GM19372 (cell line): ENCODE measurements around the gene ASB18.
"Not testable (repeated sequence)": the region's sequence is repeated elsewhere in the genome, so short reads cannot be mapped to it uniquely, and the experiment has no call there.

Experiments
- ATAC-seq: cut with Tn5 transposase; IDR thresholded peaks from one replicate; pipeline ENCODE4 v1.9.1; 2021; ENCODE audit warnings: mild to moderate bottlenecking, low read depth, moderate library complexity; ENCODE audit not compliant: unreplicated experiment

Gene ASB18

DNA sequence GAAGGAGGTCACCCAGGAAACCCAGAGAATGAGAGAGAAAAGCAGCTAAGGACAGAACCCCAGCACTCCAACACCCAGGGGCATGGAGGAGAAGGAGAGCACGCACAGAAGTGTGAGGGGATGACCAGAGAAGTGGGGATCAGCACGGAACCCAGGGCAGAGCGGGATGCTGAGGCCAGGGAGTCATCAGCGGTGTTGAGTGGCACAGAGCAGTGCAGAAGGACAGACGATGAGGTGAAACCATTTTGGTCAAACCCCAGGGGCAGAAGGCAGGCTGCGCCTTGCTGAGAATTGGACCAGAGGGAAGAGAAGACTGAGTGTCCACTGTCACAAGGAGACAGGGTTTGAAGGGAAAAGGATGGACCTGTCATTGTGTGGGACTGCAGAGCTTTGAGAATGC, 23.4 kb upstream of the ASB18 start:
- no peak for ATAC-seq

DNA sequence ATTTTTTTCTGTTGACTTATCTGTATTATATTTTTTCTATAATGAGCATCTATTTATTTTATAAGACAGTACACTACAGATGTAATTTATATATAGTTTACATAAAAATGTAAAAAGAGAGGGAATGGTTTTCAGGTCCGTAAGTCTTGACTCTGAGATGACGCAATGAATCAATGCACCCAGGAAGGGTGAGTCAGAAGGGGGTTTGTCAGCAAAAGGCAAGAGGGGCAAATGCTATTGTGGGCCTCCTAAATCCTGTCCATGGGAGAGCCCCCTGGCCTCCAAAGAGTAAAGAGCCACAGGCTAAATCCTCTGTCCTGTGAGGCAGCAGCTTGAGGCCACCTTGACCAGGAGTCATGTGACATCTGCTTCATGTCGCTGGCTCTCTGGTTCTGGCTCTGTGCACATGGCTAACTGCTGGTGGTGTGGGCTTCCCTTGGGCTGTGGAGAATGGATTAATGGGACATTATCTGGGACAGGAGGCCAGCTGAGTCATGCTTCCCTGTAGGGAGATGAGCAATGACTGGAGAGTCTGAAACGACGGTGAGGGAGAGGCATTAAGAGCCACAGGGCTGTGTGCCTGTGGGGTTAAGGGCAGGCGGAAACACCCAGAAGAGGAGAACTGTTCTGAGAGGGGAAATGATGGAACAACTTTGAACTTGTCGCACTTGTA, 22.8 kb upstream of the ASB18 start:
- no peak for ATAC-seq

- no peak for ATAC-seq
Measured at GRCh38 chr2:236284208-236284607, 20.0 kb upstream of the ASB18 start.

DNA sequence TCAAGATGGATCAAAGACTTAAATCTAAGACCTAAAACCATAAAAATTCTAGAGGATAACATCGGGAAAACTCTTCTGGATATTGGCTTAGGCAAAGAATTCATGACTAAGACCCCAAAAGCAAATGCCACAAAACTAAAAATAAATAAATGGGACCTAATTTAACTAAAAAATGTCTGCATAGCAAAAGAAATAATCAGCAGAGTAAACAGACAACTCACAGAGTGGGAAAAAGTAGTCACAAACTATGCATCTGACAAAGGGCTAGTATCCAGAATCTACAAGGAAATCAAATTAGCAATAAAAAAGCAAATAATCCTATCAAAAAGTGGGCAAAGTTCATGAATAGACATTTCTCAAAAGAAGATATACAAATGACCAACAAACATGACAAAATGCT, 18.2 kb upstream of the ASB18 start:
- no peak for ATAC-seq

- no peak for ATAC-seq
Measured at GRCh38 chr2:236281423-236281822, 17.2 kb upstream of the ASB18 start.

- ATAC-seq: no peak
Measured at GRCh38 chr2:236273126-236273525, 8.9 kb upstream of the ASB18 start.

GRCh38 chr2:236271851-236272250, 7.6 kb upstream of the ASB18 start:
- no peak for ATAC-seq

- ATAC-seq: not testable (repeated sequence)
Measured at GRCh38 chr2:236269876-236270275, 5.7 kb upstream of the ASB18 start.

GRCh38 chr2:236265675-236266074, 1.5 kb upstream of the ASB18 start:
- ATAC-seq: no peak

GRCh38 chr2:236262238-236262637, 2.0 kb downstream of the ASB18 start:
- no peak for ATAC-seq

- no peak for ATAC-seq
Measured at GRCh38 chr2:236261452-236261851, 2.8 kb downstream of the ASB18 start.

DNA sequence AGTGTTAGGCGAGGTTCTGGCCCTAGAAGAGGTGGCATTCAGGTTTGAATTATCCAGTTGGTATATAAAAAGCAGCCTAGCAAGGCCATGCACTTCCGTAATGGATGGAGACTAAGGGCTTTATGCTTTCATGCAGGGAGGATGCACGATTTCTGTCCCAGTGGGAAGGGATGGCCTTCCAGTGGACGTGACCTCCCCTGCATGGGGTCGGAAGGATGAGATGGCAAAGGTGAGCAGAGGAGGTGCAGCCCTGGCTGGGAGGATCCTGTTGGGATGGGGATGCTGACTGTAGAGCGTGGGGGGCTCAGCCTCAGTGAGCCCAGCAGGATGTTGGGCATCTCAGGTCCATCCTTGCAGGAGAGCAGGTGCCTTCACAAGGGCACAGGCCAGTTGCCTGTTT, 4.8 kb downstream of the ASB18 start:
- no peak for ATAC-seq

GRCh38 chr2:236257575-236257974, 6.6 kb downstream of the ASB18 start:
- no peak for ATAC-seq

DNA sequence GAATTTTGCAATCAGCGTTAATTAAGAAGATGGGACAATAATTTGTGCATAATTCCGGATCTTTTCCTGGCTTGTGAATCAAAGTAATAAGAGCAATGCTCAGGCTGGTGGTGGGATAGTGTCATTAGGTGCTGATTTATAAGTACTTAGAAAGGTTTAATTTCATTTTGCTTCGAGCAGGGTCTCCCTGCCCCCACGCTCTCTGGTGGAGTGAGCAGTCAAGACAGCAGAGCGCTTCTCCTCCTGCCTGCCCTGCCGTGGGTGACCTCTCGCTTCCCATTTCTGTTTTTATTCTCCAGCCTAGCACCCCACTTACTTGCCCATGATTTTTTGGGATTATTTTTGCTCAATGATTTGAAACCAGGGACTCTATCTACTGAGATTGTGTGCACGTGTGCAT, 7.1 kb downstream of the ASB18 start:
- ATAC-seq: no peak

DNA sequence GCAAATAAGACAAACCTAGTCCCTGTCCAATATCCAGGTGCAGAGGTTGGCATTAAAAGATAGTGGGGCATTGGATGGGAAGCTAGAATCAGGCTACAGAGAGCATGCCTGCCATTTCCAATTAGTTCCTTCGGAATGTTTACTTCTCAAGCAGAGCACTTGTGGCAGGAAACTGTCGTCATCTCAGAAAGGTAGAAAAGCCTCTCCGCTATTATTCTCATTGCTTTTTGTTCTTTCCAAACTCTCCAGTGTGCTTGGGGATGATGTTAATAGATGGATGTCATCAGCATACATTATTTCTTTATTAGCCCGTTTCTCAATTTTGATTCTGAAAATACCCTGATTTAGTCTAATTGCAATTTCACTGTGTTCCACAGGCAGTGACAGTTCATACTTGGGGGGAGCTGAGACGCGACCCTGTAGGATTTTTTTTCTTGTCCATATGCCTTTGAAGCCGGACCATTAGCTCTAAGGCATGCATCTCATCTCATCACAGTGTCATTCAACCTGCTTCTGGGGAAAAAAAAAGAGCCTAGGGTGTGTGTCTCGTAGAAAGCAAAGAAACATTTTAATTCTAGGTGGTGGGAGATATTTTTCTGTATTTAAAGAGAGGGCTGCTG, 7.7 kb downstream of the ASB18 start:
- ATAC-seq: no peak

DNA sequence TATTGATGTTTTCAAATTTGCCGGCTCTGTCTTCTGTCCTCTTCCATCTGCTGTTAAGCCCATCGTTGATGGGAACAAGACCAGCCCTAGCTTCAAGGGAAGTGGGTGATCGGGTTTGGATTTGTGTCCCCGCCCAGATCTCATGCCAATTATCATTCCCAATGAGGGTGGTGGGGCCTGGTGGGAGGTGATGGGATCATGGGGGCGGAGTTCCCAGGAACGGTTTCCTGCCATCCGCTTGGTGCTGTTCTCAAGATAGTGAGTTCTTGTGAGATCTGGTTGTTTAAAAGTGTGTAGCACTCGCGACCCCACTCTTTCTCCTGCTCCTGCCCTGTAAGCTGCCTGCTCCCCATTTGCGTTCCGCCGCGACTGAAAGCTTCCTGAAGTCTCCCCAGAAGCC, 9.5 kb downstream of the ASB18 start:
- no peak for ATAC-seq

DNA sequence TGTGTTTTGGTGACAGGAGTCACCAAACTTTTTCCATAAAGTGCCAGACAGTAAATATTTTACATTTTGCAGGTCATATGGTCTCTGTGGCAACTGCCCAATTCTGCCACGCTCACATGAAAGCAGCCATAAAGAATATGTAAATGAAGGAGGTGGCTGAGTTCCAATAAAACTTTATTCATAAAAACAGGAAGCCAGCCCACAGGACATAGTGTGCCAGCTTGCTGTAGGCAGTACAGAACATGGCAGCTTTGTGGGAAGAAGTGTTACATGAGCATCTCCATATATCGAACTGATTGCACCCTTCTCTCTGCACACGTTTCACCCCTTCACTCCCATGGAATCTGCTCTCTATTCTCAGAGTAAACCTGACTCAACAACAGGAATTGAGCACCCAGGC, 10.2 kb downstream of the ASB18 start:
- no peak for ATAC-seq

DNA sequence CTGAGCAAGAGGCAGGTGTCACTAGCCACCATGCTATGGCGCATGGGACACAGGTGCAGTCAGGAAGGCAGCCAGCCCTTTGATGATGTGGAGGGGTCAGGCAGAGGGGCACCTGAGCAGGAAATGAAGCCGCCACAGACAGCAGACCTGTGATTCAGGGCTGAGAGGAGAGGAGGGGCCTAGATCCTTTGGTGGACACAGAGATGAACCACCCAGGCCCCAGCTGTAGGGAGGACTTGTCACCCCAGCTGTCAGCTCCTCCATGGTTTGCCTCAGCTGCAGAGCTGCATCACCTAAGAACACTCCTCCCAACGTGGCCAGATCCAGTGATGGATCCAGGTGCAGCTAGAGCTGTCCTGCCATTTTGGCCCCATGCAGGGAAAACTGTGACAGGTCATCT, 11.6 kb downstream of the ASB18 start:
- ATAC-seq: no peak

DNA sequence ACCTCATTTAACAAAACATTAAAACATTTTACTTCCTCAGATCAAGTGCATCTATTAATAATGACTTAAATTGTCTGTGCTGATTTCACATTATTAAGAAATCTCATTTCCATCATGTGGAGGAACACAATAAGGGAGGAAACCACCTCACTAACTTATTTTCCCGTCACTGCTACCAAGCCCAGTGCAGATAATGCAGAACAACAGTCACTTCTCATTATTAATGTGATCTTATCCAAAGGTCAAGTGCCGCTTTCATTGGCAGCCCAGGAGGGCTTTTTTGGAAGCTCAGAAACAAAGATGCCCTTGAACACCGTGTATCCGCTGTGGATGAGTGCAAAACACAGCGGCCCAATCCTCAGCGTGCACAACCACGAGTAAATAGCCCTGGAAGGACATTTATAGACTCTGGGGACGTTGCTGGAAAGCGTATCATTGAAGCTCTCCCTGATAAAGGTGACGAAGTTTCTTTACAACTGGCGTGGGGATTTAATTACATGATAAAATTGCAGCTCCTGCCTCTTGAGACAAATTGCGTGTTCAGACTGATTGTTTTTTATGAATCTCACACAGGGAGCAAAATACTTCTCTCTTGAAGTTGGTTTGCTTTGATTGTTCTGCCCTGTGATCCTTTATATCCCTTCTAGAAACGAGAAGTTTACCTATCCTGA, 13.2 kb downstream of the ASB18 start:
- ATAC-seq: no peak

- ATAC-seq: no peak
Measured at GRCh38 chr2:236250286-236250685, 13.9 kb downstream of the ASB18 start.

GRCh38 chr2:236249066-236249465, 15.1 kb downstream of the ASB18 start:
- no peak for ATAC-seq

GRCh38 chr2:236246711-236247246, 17.4 kb downstream of the ASB18 start:
- ATAC-seq: no peak
